ENCODE data around the gene KRT5. TPM values are rescaled to one million over a fixed set of nuclear protein-coding genes. Genes with fewer than 3 reads are reported as not detected.

Gene KRT5
- total RNA-seq, 1 experiment from 2014 or later: 0.67 TPM

DNA sequence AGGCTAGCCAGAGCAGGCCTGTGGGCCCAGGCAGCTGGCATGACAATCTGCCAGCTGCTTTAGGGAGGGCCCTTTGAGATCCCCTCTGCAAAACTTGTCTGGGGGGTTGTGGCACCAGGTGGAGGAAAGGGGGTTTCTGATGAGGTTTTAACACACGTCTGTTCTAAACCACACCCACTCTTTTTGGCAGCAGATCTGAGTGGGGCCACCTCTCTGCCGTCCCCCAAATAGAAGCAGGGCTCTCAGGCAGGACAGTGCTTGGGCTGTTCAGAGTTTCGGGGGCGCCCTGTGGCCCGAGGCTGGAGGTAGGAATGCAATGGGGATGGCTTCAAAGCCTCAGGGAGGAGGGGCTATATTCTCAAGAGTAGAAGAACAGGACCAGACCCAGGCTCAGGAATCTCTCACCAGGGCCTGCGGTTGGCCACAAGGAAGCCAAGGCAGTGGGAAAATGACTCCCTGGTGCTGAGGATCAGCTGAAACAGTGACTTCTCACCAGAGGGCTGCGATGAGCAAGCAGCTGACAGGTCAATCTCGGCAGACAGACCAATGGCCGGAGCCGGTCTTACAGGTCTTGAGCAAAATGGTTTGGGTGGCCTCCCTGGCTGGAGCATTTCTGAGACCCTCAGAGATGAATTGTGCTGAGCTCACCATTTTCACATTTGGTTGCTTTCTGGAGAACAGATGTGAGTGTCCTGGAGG lies 1.5 kb upstream of the KRT5 start:
- no peak for DNase-seq (ENCODE audit: low spot score)
- ChIA-PET POLR2A (ENCODE audit: low non-redundant PET) (no interaction called here), CTCF (no interaction called here)
- Histone ChIP-seq H3K4me1 (ENCODE audit: insufficient read depth, low read length, poor library complexity, severe bottlenecking) (peaks cover 14% of the 10 kb centered on the region), H3K36me3 (ENCODE audit: insufficient read depth, low read length, poor library complexity, severe bottlenecking) (no peaks in the 10 kb centered on the region), H3K4me3 (ENCODE audit: low read depth, low read length, poor library complexity, severe bottlenecking) (no peak overlapping the region), H3K9me3 (ENCODE audit: low read depth, low read length, poor library complexity, severe bottlenecking) (no peaks in the 10 kb centered on the region), H3K27ac (ENCODE audit: low read depth, low read length, poor library complexity, severe bottlenecking) (no peak overlapping the region), H3K27me3 (replicated peaks; ENCODE audit: insufficient read depth, low read depth, low read length, poor library complexity) (no peaks in the 10 kb centered on the region)
- no TSS peak for BruUV-seq (replicated peaks)
- TF ChIP-seq EZH2 (IDR thresholded peaks at IDR 0.05; ENCODE audit: borderline replicate concordance, low read depth, low read length, poor library complexity, severe bottlenecking): no peak
- TF ChIP-seq, protein P1, sequence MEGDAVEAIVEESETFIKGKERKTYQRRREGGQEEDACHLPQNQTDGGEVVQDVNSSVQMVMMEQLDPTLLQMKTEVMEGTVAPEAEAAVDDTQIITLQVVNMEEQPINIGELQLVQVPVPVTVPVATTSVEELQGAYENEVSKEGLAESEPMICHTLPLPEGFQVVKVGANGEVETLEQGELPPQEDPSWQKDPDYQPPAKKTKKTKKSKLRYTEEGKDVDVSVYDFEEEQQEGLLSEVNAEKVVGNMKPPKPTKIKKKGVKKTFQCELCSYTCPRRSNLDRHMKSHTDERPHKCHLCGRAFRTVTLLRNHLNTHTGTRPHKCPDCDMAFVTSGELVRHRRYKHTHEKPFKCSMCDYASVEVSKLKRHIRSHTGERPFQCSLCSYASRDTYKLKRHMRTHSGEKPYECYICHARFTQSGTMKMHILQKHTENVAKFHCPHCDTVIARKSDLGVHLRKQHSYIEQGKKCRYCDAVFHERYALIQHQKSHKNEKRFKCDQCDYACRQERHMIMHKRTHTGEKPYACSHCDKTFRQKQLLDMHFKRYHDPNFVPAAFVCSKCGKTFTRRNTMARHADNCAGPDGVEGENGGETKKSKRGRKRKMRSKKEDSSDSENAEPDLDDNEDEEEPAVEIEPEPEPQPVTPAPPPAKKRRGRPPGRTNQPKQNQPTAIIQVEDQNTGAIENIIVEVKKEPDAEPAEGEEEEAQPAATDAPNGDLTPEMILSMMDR (conservative IDR thresholded peaks at IDR 0.05; ENCODE audit: low read depth, low read length): no peak
- intact Hi-C loops (cut with micrococcal nuclease; ENCODE audit: unreplicated experiment): no loop called here

DNA sequence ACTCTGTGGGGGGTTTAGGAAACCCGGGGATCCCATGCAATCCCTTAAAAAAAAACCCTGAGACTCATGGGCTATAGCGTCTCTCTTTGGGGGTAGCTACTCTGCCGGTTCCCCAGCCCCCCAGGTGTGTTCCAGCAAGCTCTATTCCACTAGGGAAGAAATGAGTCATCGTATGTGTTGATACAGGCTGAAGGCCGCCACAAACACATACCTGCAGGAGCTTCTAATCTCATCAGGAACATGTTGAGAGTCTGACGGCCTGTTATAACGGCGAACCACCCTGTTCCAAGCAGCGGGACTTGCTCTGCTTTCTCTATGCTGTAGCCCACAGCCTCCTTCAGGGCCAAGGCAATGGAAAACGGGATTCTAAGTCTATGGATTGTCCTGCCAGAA lies 977 bp upstream of the KRT5 start:
- no TSS peak for BruUV-seq (replicated peaks)
- no peak overlapping the region for H3K27ac ChIP-seq (ENCODE audit: low read depth, low read length, poor library complexity, severe bottlenecking)
- CTCF ChIA-PET: no interaction called here
- H3K36me3 ChIP-seq (ENCODE audit: insufficient read depth, low read length, poor library complexity, severe bottlenecking): no peaks in the 10 kb centered on the region
- H3K4me3 ChIP-seq (ENCODE audit: low read depth, low read length, poor library complexity, severe bottlenecking): no peak overlapping the region
- TF ChIP-seq, protein P1 (conservative IDR thresholded peaks at IDR 0.05; ENCODE audit: low read depth, low read length): no peak
- H3K27me3 ChIP-seq (replicated peaks; ENCODE audit: insufficient read depth, low read depth, low read length, poor library complexity): no peaks in the 10 kb centered on the region
- H3K9me3 ChIP-seq (ENCODE audit: low read depth, low read length, poor library complexity, severe bottlenecking): no peaks in the 10 kb centered on the region
- POLR2A ChIA-PET (ENCODE audit: low non-redundant PET): no interaction called here
- H3K4me1 ChIP-seq (ENCODE audit: insufficient read depth, low read length, poor library complexity, severe bottlenecking): peaks cover 14% of the 10 kb centered on the region
- DNase-seq (ENCODE audit: low spot score): no peak
- intact Hi-C loops (cut with micrococcal nuclease; ENCODE audit: unreplicated experiment): no loop called here

DNA sequence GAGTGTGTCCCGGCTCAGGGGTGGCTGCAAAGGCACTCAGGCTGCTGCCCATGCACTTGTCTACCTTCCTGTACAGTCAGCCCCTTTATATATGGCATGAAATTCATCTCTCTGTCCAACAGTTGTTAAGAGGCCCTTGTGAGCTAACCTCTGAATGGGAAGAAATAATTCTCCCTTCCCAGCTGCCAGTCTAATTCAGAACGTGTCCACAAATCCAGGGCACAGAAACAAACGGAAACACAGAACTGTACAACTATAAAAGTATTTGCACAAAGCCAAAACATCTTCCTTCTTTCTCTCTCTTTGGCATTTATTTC lies 849 bp downstream of the KRT5 start:
- Histone ChIP-seq H3K27me3 (replicated peaks; ENCODE audit: insufficient read depth, low read depth, low read length, poor library complexity) (no peaks in the 10 kb centered on the region), H3K4me1 (ENCODE audit: insufficient read depth, low read length, poor library complexity, severe bottlenecking) (peaks cover 14% of the 10 kb centered on the region), H3K9me3 (ENCODE audit: low read depth, low read length, poor library complexity, severe bottlenecking) (no peaks in the 10 kb centered on the region), H3K27ac (ENCODE audit: low read depth, low read length, poor library complexity, severe bottlenecking) (no peak overlapping the region), H3K36me3 (ENCODE audit: insufficient read depth, low read length, poor library complexity, severe bottlenecking) (no peaks in the 10 kb centered on the region), H3K4me3 (ENCODE audit: low read depth, low read length, poor library complexity, severe bottlenecking) (no peak overlapping the region)
- intact Hi-C loops (cut with micrococcal nuclease; ENCODE audit: unreplicated experiment): no loop called here
- POLR2A ChIA-PET (ENCODE audit: low non-redundant PET): no interaction called here
- DNase-seq (ENCODE audit: low spot score): no peak
- CTCF ChIA-PET: no interaction called here
- TF ChIP-seq, protein P1 (conservative IDR thresholded peaks at IDR 0.05; ENCODE audit: low read depth, low read length): no peak
- no peak for TF ChIP-seq EZH2 (IDR thresholded peaks at IDR 0.05; ENCODE audit: borderline replicate concordance, low read depth, low read length, poor library complexity, severe bottlenecking)
- no TSS peak for BruUV-seq (replicated peaks)

Data from A673 (cell line).